Raji (cell line): Measurements from ENCODE around the gene XRCC5.

Experiments
- POLR2A ChIP-seq: IDR thresholded peaks from 2 replicates; pipeline ENCODE4 v1.6.1; 2011; ENCODE audit warnings: low read depth, low read length, control low read depth; ENCODE audit not compliant: insufficient read depth

Gene XRCC5

DNA sequence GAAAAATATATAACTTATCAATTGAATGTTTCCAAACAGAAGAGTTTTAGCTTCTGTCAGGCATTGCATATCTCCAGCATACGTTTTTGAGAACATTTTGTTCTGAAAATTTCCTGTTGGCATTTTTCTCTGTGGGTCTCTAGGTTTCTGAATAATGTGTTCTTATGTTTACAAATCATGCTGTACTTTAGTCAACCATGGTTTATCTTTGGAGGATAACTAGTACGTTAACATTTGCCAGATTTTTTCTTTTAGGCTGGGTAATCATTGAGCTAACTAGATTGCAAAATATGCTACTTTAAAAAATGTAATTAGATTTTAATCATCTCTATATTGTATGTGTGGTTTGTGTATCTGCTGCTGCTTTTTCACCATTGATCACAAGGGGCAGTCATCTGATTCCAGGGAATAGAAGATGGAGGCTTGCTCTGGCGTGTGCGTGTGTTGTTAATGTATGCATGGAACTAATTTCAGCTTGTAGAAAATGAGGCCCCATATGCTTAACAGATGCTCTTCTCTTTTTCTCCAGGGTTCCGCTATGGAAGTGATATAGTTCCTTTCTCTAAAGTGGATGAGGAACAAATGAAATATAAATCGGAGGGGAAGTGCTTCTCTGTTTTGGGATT, 21.3 kb downstream of the XRCC5 start:
- TF ChIP-seq POLR2A: no peak

- TF ChIP-seq POLR2A: no peak
Observed at GRCh38 chr2:216131175-216131926, 22.2 kb downstream of the XRCC5 start.

- no peak for TF ChIP-seq POLR2A
Observed at GRCh38 chr2:216132585-216132984, 23.4 kb downstream of the XRCC5 start.

GRCh38 chr2:216133397-216133796, 24.2 kb downstream of the XRCC5 start:
- TF ChIP-seq POLR2A: no peak

GRCh38 chr2:216134958-216135541, 25.9 kb downstream of the XRCC5 start:
- TF ChIP-seq POLR2A: no peak

DNA sequence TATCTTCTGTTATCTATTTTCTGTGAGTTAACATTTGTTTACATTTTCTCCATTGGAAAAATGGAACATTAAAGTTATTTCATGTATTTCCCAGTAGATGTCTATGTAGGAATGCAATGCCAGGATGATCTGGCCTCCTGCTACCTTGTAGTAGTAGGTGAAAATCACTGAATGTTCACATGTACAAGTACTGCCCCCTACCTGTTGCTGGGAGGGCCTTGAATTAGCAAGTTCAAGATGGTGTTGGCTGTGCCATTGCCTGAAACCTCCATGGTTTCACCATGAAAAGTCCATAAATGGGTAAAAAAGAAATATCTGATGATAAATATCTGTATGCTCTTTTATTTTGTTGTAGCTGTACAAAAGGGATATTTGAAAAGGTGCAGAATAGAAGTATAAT, 30.7 kb downstream of the XRCC5 start:
- TF ChIP-seq POLR2A: no peak

- no peak for TF ChIP-seq POLR2A
Observed at GRCh38 chr2:216142540-216142939, 33.4 kb downstream of the XRCC5 start.

DNA sequence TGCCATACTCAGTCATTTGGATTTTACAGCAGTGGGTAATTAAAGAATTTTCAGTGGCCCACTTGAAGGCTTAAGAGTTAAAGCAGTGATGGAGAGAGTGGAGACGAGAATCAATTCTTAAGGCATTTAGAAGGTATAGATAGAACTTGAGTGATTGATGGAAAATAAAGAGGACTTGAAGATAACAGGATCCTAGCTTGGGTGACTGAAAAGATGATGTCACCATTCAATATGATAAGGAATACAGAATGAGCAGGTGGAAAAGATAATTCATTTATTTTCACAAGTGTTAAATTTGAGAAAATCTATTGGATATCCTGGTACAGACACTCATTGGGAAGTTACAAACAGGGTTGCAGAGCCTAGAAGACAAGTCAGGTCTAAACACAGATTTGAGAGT, 35.2 kb downstream of the XRCC5 start:
- no peak for TF ChIP-seq POLR2A

DNA sequence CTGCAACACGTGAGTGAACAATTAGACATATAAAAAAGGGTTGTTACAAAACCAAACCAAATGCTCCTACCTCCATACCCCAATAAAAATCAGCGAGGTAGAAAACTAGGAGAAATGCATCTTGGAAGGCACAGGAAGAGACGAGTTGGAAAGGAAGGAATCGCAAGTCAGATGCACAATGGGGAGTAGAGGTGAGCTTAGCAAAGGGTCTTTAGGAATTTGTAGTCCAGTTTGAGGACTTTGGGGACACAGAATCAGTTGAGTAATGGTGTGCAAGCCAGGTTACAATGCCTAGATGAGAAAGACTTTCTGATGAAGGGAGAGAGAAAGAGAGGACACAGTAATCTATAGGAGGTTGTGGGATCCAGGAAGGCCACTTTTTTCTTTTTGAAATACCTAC, 35.7 kb downstream of the XRCC5 start:
- TF ChIP-seq POLR2A: no peak

- no peak for TF ChIP-seq POLR2A
Observed at GRCh38 chr2:216146573-216146972, 37.4 kb downstream of the XRCC5 start.

DNA sequence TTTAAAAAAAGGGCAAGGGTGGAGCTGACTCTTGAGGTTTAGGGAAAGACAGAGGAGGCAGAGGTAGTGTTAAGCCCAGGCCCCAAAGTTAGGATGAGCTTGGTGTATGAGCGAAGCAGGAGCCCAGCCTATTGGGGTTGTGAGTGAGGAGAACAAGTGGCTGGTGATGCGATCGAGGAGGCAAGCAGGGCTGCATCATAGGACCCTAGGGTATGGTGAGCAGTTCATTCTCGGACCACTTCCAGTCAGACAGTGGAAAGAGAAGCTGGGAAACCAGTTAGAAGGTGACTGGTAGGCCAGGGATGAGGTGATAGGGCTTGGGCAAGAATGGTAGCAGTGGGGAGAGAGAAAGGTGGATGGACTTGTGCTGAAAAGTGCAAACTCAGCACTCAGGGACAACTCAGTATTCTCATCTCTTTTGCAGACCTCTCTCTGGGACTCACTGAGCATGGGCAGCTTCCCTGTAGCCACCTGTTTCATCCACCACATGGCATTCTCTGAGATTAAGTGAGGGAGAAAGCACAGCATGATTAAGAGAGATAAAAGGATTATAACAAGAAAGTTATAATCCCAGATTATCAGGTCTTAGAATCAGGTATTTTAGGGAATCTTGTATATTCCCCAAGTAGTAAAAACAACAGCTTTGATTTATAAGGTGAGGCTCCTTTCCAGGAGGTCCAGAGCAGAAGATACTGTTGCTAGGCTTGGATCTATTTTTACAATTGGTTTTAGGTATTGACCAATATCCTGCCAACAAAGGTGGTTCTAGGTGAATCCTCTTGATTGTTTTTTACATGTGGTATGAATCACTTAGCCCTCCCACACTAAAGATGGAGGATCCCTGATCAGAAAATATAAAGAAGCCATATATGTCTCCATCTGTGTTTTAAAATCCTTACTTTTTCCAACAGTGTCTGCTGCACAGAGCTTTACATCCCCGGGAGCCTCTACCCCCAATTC, 38.3 kb downstream of the XRCC5 start:
- no peak for TF ChIP-seq POLR2A

GRCh38 chr2:216148983-216149382, 39.8 kb downstream of the XRCC5 start:
- TF ChIP-seq POLR2A: no peak

- no peak for TF ChIP-seq POLR2A
Observed at GRCh38 chr2:216149741-216150140, 40.6 kb downstream of the XRCC5 start.

GRCh38 chr2:216151313-216152025, 42.3 kb downstream of the XRCC5 start:
- TF ChIP-seq POLR2A: no peak

- TF ChIP-seq POLR2A: no peak
Observed at GRCh38 chr2:216155954-216156353, 46.8 kb downstream of the XRCC5 start.
